ENCODE measurements around the gene PFKL.
"Not testable (repeated sequence)": the region's sequence is repeated elsewhere in the genome, so short reads cannot be mapped to it uniquely, and the experiment has no call there.

Gene PFKL

DNA sequence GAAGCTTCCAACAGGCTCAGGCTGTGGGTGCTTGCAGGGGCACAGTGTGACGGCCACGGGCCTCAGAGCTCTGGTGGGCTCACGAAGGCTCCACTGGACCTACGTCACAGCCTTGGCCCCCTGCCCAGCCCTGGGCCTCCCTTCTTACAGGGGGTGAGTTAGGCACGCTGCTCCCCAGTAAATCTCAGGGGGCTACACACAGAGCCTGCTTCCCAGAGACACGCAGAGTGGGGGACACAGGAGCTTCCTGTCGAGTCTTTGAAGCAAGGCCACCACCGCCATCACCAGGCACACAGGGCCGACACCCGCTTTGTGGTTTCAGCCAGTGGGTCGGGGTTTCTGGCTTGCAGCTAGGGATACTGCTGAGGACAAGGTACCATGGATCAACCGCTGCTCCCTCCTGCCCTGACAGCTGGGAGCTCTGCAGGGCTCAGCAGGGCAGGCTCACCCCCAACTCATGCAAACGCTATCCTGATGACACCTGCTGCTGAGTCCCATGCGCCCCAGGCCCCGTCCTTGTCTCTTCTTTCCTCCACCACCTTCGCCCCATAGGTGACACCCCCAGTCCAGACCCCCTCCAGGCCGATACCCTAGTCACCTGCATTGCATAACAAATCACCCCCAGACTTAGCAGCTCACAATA lies 44.8 kb downstream of the PFKL start:
- DNase-seq (ENCODE audit: low read depth in 2 of 2) = no peak

DNA sequence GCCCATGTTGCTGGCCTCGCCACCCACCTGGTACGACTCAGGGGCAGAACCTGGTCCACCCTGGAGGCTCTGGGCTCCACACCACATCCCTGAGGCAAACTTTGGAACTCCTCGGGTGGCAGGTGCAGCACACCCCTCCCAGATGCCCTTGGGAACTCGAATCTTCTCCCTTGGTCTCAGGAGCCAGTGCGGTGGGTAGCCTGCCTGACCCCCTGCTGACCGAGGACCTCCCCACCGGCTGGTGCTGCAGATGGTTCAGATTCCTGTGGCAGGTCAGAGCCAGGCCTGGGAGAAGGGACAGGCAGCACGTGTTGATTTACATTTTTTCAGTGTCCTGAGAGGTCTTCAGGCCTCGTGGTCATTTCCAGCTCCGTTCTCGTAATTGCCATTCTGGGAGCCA lies 45.6 kb downstream of the PFKL start:
- no peak for DNase-seq (ENCODE audit: low read depth in 2 of 2)

DNA sequence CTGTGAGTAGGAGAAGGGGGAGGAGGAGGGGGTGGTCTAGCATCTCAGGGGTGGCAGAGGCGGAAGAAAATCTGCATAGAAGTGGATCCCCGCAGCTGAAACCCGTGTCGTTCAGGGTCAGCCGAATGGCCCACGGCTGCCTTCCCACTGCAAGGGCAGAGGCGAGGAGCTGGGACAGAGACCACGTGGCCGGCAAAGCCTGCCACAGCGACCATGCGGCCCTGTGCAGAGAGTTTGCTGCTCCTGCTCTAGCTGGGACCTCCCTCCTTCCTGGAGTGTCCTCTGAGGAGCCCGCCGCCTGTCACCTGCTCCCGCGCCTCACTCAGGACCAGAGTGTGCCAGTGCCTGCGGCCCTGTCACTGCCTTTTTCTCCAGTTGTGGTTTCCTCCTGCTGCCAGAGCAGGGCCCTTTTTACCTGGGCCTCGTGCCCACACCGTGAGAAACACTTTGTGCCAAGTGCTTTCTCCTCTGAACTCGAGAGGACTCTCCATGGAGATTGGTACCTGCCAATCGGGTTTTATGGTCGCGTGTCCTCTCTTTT lies 48.1 kb downstream of the PFKL start:
- DNase-seq (ENCODE audit: low read depth in 2 of 2) = no peak

DNA sequence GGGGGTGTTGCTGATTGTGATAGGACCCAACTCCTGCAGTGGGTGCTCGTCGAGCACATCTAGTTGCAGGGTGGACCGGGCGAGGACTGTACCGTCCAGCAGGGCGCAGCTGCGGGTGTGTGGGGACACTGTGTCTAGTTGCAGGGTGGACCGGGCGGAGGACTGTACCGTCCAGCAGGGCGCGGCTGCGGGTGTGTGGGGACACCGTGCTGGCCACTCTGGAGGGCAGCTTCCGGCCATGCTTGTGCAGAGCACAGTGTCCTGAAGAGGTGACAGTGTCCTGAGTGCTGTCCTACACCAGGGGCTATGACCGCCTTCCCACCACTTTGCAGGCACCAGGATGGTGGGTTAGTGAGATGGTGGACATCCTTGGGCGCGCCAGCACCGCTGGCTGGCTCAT lies 49.0 kb downstream of the PFKL start:
- no peak for DNase-seq (ENCODE audit: low read depth in 2 of 2)

DNA sequence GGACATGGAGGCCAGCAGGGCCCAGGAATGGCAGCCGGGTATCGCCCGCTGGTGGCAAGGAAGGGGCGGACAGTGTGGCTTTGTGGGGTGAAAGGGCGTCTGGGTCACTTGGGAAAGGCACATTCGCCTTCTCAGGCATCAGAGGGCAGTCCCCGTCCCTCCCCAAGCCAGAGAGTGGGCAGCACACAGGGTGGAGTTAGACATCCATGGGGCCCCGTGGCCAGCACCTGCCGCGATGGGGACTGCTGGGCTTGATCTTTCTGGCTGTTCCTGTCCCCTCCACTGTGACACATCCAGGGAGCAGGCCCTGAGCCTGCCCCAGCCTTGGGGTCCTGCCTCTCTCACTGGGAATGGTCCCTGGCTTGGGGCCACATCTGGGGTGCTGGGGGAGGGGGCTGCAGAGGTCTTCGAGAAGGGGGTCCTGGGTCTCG lies 49.6 kb downstream of the PFKL start:
- no peak for DNase-seq (ENCODE audit: low read depth in 2 of 2)

DNA sequence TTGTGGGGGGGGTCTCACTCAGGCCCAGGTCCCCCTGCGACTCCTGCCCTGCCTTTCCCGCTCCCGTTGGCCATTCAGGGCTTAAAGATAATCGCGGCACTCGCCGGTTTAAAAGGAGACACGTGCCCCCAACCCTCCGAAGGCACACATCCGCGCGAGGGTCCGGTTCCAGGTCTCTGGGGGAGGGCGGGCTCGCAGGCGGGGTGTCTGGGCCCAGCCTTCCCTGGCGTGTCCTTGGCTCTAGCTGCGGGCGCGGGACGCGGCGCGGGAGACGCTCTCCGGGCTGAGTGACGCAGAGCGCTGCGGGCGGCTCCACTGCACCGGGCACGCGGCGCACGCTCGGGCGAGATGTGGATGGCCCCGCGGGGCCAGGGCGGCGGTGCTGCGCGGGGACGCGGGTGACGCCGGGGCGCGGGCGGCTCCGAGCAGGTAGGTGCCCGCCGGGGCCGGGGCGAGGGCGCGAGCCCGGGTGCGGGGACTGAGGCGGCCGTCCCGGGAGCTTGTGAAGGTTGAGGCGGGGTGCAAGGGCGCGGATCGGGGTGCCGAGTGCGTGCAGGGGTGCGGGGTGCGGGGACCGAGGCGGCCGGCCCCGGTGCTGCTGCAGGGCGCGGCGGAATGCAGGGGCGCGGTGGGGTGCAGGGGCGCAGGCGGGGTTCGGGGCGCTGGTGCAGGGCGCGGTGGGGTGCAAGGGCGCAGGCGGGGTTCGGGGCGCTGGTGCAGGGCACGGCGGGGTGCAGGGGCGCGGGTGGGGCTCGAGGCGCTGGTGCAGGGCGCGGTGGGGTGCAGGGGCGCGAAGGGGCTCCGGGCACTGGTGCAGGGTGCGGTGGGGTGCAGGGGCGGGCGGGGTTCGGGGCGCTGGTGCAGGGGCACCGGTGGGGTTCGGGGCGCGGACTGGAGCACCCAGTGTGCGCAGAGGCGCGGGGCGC lies 50.3 kb downstream of the PFKL start:
- no peak for DNase-seq (ENCODE audit: low read depth in 2 of 2)

DNA sequence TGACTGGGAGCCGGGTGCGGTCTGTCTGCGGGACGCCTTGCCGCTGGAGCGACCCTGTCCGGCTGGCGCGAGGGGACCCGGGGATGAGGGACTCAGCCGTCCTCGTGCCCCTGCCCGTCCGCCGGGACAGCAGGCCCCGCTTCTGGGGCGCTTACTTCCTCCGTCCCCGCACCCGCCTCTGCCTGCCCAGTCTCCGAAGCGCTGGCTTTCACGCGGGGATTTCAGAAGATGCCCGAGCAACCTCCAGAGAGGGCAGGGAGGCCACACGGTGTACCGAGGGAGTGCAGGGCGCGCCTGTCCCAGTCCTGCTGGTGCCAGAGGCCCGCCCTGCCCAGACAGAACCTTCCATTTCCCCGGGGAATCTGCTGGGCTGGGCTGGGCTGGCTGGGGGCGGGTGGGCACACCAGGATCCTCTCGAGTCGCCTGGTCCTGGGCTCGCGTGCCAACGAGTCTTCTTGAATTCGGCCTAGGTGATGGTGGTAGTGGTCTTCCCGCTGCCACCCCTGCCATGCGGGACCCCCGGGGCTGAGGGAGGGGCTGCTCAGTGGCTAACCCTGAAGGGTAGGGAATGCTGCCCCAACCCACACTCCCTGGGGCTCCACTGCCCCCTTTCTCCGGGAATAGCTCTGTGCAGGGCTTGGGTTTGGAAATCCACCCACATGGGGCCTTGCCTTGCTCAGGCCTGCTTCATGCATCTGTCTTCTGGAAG lies 51.1 kb downstream of the PFKL start:
- DNase-seq (ENCODE audit: low read depth in 2 of 2) = no peak

DNA sequence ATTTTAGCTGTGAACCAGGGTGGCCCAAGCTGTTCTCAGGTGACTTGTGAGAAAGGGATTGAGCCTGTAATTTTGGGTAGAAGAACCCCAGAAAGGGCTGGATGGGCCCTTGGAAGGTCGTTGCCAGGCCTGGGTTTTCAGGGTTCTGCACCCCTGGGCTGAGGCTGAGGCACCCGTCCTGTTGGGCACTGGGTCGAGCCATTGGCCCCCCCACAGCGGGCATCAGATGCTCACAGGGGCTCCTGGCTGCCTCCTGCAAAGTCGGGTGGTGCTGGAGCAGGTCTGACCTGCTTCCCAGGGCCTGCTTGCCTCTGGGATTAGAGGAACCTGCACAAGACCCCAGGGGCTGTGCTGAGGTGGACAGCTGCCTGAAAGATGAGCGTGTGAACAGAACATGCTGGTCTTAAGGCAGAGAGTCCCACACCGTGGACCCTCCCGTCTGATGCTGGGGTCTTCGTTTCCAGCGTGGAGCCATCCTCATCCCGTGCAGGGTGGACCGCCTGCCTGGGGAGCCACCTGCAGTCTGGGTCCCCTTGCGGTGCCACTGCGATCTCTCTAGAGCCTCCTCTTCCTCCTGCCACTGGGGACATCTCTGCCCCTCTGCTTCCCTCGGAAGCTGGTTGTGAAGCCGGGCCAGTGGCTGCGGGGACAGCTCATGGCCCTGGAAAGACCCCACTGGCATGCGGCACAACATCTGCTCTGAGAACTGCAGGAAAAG lies 51.8 kb downstream of the PFKL start:
- no peak for DNase-seq (ENCODE audit: low read depth in 2 of 2)

DNA sequence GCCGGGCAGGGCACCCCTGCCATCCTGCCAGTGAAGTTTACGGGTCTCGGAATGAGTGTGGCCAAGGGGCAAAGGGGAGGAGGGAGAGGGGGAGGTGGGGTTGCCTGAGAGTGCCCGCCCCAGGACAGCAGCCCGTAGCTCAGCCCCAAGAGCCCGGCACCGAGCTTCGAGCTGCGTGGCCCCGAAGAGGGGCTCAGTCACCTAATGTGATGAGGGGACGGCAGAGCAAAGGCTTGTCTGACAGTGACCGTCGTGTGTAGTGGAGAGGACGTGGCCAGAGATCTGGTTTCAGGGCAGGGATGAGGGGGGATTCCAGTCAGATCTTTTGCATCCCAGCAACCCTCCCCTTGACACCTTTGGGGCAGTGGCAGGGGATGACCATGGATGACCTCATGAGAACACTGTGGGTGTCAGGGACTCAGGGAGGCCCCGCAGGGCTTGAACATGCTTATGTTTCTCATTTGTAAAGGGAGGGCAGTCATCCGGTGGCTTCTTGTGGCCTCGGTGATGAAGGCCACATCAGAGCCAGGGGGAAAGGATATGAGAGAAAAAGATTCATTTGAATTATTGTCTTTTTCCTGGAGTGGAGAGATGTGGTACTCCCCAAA lies 52.5 kb downstream of the PFKL start:
- no peak for DNase-seq (ENCODE audit: low read depth in 2 of 2)

DNA sequence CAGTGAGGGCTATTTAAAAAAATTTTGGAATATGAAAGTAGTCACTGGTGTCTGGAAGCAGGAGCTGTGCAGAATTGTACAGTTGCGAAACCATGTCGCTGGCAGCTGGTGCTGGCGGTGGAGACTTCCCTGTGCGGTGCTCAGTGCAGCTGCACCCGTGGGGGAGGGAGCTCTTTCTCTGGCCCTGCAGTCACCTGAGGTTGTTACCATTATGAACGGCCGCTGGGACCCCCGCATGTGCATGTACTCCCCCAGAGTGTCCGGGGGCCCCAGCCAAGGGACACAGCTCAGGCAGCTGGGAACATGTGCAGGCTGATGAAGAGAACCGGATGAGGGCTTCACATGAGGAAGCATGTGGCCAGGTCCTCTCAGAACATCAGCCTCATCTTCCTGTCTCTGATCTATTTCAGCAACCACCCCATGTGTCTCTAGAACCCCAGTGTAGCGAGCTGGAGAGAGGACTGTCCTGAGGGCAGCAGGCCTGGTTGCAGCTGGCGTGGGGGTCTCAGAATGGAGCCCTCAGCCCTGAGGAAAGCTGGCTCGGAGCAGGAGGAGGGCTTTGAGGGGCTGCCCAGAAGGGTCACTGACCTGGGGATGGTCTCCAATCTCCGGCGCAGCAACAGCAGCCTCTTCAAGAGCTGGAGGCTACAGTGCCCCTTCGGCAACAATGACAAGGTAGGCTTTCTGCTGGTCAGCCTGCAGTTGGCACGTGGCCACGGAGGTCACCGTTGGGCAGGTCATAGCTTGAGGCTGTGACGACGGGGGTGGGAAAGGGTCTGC lies 53.5 kb downstream of the PFKL start, which contains the start of gene TRPM2:
TSS of gene TRPM2 (plus strand) at position 431 of the 780 bp plus-strand sequence. CDS start at position 511, 80 bp downstream.
- no peak for DNase-seq (ENCODE audit: low read depth in 2 of 2)

DNA sequence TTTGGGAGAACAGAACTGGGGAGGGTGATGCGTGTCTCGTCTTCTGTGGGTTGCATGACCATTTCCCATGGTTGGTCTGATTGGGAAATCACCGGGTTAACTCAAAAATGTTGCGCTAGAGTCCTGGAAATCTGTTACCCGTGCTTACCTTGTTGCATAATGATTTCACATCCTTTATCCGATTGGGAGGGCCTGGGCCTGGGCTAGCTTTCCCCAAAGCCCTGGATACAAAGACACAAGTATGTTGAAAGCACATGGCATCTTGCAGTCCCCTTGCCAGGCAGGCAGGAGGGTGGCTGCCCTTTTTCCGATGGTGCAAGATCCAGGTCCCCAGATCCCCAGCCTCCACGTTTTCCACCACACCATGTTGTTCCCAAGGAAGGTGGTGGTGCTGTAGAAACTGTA lies 54.1 kb downstream of the PFKL start:
- DNase-seq (ENCODE audit: low read depth in 2 of 2) = no peak

DNA sequence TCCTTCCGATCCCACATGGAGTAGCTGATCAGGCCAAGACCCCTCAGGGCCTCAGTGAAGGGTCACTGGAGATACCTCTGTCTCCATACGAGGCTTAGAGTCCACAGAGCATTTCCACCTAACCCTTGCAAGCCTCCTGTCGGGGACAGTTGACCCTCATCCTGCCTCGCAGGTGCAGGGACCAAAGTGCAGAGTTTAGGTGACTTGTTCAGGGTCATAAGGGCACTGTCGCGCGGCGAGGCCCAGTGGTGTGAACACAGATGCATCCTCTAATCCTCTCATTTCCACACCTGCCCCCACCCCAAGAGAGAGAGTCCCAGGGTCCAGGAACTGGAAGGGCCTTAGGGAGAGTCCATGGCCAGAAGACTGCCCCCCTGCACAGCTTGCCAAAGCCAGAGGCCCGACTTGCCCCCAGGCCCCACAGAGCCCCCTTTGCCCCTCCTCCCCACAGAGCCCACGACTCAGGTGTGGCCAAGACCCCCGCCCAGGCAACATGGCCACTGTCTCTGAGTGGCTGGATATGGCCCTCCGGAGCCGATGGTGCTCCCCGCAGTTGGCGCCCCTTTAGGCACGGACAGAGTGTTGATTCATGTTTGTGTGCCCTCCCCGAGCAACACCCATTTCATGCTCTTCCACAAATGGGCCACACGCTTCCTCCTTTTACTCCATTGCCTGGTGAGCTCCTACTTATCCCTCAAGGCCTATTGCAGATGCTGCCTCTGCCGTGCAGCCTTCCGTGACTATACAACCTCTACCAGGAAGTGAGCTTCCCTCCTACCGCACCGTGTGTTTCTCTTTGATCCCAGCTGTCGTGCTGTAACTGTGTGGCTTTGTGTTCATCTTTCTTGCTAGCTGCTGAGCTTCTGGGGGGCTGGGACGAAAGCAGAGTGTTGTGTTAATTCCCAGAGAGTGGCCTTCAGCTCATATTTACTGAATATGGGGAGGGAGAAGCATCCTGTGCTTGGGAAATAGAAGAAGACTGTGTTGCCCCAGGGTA lies 55.2 kb downstream of the PFKL start:
- DNase-seq (ENCODE audit: low read depth in 2 of 2) = no peak

DNA sequence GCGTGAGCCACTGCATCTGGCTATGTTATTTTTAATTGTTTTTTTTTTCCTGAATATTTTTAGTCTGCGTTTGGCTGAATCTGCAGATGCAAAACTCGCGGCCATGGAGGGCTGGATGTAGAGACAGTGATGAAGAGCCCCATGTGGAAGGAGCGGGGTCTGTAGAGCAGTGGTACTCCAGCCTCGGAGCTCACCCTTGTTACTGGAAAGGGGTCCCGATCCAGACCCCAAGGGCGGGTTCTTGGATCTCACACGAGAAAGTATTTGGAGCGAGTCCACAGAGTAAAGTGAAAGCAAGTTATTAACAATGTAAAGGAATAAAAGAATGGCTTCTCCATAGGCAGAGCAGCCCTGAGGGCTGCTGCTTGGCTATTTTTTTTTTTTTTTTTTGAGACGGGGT lies 56.3 kb downstream of the PFKL start:
- no peak for DNase-seq (ENCODE audit: low read depth in 2 of 2)

DNA sequence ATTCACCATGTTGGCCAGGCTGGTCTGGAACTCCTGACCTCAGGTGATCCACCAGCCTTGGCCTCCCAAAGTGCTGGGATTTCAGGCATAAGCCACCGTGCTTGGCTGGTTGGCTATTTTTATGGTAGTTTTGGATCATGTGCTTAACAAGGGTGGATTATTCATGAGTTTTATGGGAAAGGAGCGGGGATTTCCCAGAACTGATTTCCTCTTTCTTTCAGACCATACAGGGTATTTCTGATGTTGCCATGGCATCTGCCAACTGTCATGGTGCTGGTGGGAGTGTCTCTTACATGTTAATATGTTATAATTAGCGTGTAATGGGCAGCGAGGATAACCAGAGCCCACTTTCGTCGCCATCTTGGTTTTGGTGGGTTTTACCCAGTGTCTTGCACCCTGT lies 56.8 kb downstream of the PFKL start:
- no peak for DNase-seq (ENCODE audit: low read depth in 2 of 2)

DNA sequence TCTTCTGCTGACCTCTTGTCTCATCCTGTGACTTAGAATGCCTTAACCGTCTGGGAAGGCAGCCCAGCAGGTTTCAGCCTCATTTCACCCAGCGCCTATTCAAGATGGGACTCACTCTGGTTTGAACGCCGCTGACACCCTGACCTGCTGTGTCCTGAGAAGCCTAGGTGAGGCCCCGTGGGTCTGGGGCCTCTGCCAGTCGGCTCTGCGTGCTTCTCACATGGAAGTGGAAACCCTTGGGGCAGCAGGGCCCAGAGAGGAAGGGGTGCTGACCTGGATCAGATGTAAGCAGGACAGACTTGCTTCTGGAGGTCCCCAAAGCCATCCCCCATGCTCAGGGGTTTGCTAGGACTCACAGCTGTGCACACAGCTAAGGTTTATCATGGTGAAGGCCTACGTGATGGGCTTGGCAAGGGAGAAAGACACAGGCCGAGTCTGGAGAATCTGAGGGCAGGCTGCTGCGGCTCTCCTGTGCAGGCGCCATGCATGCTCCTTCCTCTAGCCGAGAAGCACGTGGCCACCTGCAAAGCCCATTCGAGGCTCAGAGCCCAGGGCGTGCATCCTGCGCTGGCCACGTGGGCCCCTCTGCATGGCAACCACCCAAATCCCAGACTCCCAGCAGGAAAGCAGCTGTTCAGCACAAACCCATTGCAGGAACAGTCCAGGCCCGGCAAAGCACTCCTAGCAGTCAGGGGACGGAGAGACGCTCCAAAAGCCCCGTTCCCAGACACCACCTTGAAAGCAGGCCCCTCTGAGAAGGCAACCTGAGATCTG lies 57.4 kb downstream of the PFKL start:
- DNase-seq (ENCODE audit: low read depth in 2 of 2) = no peak

DNA sequence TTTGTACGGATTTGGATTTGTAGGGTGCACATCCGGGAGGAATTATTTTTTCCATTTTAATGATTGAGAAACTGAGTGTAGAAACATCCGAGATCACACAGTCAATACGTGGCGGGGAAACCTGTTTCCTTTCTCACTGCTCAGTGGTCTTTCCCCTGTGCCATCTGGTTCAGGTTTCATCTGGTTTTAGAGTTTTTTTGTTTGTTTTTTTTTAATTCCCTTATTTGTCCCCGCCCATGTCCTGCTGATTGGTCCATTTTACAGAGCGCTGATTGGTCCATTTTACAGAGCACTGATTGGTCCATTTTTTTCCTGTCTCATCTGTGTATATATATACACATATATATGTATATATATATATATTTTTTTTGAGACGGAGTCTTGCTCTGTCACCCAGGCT lies 59.5 kb downstream of the PFKL start:
- no peak for DNase-seq (ENCODE audit: low read depth in 2 of 2)

DNA sequence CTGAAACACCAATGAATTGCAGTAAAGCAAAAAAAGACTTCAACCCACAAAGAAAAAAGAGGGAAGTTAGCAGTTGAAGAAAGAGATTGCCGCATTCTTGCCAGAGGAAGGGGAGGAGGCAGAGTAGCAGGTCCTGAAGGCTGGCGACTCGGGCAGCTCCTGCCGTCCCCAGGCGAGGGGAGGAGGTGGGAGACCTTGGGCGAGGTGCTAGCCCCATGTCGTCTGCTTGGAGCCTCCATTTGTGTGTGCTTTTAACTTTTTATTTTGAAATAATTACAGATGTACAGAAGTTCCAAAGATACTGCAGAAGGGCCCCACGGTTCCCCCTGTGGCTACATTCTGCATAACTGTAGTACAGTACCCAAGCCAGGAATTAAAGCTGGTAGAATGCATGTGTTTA lies 60.3 kb downstream of the PFKL start:
- no peak for DNase-seq (ENCODE audit: low read depth in 2 of 2)

DNA sequence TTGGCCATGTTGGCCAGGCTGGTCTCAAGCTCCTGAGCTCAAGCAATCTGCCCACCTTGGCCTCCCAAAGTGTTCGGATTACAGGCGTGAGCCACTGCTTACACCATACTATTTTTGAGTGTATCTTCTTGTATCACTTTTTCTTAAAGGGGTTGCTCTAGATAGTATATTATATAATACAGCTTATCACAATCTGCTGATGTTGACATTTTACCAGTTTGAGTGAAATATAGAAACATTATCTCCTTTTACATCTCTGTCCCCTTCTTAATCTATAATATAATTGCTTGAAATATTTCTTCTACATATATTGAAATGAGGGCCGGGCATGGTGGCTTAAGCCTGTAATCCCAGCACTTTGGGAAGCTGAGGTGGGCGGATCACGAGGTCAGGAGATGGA lies 62.0 kb downstream of the PFKL start:
- not testable (repeated sequence) for DNase-seq (ENCODE audit: low read depth in 2 of 2)

Data from fibroblast of skin of left quadriceps (primary cell).